Skin of body (tissue), 2 donors: ENCODE results near the gene MBIP. TPM values are rescaled to one million over a fixed set of nuclear protein-coding genes. Genes with fewer than 3 reads are reported as not detected.
"Not testable (repeated sequence)": the region's sequence is repeated elsewhere in the genome, so short reads cannot be mapped to it uniquely, and the experiment has no call there.

Experiments
- DNase-seq: peaks from one replicate; lab custom pipeline; 2025; lab: John Stamatoyannopoulos, UW
- total RNA-seq: library from RNA; depleted of rRNA; stranded (reverse); fragments of >200 nt; gene quantifications from one replicate; pipeline ENCODE4 v1.2.3, GENCODE V29; 2014

Gene MBIP, protein sequence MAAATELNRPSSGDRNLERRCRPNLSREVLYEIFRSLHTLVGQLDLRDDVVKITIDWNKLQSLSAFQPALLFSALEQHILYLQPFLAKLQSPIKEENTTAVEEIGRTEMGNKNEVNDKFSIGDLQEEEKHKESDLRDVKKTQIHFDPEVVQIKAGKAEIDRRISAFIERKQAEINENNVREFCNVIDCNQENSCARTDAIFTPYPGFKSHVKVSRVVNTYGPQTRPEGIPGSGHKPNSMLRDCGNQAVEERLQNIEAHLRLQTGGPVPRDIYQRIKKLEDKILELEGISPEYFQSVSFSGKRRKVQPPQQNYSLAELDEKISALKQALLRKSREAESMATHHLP
- 28.0 TPM for total RNA-seq

DNA sequence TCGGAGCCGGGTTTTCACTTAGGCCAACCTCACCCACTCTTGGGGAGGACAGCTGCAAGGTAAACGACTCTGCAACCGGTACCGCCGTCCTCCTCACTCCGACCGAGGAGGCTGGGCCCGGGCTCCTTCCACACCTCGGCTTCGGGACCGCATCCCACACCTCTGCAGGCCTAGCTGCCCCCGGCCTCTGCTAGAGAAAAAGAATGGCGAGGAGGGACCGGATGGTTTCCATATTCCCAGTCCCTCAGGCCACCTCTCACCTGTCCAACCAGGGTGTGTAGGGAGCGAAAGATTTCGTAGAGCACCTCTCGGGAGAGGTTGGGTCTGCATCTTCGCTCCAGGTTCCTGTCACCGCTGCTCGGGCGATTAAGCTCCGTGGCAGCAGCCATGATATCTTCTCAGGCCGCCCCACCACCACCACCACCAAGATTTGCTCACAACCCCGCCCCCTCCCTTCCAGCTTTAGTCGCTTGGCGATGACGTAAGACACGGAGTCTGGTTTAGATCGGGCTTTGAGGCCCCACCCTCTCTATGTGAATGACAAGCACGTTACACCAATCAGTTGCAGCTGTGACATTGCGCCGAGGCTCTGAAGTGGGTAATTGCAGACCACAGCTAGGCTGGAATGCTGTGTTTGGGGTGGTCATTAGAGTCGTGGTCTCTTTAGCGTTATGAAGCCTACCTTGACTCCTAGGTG lies at the start of gene MBIP:
Gene MBIP (minus strand): TSS at position 438 of the 697 bp plus-strand sequence. CDS start 49 bp downstream, at position 389.
- DNase-seq: peak; percentile 98

DNA sequence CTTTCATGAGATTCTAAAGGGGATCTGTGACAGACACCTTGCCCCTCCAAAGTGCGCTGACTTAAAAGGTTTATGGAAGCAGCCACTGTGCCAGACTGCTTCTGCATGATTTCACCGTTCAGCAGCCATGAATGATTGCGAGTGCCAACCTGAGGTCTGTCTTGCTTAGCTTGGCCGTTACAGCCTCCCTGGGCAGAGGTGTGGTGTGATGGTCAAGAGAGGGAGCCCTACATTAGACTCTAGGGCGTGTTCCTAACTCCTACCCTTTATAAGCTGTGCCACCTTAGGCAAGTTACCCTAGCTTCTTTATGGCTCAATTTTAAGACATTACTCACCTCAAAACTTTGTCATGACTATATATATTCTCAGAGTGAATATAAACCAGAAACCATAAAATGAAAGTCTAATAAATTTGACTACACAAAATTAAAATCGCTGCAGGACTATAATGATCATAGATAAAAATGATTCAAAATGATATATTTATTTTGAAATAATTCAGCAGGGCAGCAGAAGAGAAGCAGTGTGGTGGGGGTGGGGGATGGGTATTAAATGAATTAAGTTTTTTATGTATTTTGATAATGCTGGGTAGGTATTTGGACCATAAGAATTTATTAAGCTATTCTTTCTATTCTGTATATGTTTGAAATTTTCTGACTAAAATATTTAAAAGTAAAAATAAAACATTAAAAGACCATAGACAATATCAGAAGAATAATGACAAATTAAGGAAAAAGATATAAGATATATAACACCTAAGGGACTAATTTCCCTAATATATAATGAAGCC lies 47.7 kb upstream of the MBIP start:
- DNase-seq: no peak

DNA sequence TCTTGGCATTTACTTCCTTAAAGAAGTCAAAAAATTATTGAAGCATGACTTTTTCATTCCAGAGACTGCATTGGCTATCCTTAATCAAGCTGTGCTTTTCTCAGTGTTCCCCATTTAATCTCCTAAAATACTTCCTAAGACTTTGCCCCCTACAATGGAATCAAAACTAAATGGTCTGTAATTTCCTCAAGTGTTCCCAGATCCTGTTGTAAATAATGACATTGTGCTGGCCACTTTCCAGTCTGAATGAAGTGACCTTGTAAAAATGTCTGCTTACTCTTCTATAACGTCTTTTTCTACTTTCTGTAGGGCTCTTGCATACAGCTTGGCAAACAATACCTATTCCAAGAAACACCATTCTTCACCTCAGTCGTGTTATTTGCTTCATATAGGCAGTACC lies 45.3 kb upstream of the MBIP start:
- no peak for DNase-seq

DNA sequence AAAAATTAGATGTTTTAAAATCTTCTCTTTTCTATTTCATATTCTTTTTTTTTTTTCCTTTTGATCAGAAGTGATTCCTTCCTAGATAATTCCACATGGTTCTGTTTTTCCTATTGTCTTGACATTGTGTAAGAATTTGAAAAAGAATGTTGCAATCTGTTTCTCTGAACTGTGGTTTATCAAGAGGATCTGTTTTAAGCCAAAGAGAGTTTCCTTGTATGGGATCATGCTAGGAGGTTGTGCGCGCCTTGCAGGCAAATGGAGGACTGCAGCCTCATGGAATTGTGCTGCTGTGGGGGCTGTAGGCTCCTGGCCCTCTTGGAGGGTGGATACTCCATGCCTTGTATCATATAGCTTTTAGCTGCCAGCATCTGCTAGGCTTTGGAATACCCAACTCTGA lies 43.3 kb upstream of the MBIP start:
- DNase-seq: no peak

DNA sequence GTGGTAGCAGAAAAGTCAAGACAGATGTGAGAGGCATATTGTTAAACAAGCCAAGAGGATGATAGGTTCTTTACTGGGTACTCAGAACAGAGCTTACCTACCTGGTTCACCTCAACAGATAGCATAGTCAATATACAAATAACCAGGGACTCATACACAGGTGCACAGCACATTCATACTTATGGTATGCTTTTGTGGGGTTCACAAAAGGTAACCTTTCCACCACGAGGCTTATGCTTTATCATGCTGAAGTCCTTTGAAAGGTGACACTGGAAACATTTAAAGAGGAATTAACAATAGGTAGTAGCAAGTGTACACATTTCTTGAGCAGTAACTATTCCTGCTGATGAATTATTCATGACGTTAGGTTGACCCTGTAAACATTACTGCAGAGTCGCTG lies 42.2 kb upstream of the MBIP start:
- no peak for DNase-seq

DNA sequence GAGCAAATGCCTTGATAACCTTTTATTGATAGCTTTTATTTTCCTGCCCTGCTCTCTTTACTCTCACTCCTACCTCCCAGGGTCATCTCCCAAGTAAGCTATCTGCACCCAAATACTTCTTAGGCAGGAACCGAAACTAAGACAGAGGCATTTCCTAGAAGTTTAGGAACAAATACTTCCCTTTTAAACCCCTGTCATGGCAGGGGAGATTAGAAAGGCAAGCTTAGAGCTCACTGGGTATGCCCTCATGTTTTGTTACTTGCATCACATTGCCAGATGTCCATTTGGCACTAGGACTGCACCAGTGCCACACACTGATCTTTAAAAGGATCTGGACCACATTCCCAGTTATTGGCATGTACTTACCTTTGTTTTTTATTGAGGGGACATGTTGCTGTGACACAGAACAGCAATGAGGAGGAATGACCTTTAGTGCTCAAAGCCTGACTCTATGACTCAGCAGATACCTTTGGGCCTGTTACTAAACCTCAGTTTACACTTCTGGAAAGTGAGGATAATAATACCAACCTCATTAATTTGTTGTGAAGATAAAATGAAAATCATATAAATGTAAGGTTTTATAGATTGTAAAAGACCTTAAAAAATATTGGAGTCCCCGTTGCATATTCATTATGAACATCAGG lies 40.9 kb upstream of the MBIP start:
- no peak for DNase-seq

DNA sequence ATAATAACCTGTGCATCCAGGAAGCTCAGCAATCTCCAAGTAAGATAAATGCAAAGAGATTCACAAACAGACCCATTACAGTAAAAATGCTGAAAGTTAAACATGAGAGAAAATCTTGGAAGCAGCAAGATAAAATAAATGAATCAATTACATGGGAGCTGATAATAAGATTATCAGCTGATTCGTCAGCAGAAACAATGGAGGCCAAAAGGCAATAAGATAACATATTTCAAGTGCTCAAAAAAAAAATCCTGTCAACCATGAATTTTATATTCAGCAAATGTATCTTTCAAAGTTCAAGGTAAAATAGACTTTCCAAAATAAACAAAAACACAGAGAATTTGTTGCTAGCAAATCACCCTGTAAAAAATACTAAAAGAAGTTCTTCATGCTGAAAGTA lies 36.4 kb upstream of the MBIP start:
- no peak for DNase-seq

DNA sequence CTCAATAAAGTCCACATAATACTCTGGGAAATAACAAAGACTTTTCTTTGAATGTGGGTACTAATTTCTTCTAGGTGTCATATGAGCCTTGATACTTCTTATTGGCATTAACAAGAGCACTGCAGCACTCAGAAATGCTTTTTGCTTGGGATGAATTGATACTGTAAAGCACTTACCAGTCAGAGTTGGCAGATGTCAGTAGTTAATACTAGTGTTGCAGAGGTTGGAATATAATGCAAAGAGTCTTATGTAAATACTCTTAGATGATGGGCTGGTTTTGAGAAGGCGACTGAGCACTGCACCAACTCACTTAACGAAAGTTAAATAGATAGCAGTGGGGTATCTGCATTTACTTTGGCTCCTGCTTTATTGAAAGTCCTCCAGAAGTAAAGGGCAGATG lies 25.6 kb upstream of the MBIP start:
- DNase-seq: no peak

DNA sequence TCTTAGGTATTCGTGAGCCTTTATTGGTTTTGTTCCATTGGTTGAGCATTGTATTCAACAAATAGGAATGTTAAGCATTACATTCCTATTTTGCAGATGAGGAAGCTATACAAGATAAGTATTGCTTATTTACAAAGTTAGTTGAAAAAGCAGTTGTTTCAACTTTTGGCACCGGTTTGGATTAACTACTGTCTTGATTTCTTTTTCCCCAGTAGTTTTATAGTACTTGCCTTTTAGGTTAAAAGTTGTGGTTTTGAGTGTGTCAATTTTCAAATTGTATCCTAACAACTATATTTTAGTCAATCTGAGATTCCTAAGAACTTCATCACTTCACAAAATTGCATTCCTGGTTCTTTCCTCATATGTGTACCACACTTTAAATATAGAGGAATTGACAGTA lies 23.8 kb upstream of the MBIP start:
- no peak for DNase-seq

DNA sequence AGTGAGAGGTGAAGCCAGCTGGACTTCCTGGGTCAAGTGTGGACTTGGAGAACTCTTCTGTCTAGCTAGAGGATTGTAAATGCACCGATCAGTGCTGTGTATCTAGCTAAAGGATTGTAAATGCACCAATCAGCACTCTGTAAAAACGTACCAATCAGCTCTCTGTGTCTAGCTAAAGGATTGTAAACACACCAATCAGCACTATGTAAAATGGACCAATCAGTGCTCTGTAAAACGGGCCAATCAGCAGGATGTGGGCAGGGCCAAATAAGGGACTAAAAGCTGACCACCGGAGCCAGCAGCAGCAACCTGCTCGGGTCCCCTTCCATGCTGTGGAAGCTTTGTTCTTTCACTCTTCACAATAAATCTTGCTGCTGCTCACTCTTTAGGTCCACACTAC lies 21.4 kb upstream of the MBIP start:
- DNase-seq: not testable (repeated sequence)

DNA sequence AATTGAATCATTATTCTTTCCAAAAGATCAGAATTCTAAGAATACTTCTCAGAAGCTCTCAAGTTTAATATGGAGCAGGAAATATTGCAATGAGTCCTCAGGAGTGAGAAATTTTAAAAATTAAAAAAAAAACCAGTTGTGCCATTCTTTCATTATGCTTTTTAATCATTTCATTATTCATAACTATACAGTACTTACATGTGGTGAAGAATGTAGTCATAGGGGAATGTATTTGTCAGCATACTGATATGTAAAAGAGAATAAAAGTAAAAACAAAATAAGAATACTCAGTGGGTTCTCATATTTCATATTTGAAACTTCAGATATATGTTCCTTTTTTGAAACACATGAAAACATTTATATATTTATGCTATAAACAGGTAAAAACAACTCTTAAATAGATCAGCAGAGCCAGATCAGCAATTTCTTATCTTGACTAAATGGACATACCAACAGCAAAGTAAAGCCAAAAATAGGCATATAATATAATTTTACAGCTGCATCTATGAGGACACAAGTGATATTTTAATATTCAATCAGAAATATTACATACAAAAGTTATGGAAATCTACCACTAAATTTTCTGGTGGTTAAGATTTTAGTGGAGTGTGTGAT lies 19.9 kb upstream of the MBIP start:
- no peak for DNase-seq

DNA sequence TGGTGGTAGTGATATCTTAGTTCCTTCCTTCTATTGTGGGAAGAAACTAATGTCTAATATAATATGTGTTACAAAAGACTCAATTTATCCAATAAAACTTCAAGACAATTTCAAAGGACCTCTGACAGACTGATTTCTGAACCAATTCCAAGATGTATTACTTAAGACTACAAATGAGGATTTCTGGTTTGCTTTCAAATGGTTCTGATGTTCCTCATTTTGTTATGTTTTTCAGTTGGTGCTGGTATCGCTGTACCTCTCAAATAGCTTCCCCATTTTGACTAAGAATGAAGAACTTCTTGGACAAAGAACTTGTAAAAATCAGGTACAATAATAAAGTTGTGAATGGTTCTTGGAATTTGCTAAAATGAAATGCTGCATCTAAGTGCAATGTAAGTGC lies 19.4 kb upstream of the MBIP start:
- no peak for DNase-seq

DNA sequence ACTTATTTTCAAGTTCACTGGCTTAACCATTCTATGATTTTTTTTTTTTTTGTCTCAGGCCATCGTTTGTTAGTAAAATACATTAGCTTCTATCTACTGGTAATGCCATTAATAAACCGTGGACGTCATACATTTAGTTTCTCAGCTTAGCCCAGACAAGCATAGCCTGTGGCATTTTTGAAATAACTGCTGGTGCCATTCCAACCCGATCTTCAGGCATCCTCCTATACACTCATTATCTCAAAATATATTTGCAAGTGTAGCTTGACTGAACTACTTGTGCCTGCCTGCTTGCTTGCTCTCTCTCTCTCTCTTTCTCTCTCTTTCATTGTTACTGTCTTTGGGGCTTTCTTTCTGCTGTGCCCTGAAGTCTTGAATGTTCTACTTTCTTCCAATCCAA lies 12.7 kb upstream of the MBIP start:
- DNase-seq: no peak

DNA sequence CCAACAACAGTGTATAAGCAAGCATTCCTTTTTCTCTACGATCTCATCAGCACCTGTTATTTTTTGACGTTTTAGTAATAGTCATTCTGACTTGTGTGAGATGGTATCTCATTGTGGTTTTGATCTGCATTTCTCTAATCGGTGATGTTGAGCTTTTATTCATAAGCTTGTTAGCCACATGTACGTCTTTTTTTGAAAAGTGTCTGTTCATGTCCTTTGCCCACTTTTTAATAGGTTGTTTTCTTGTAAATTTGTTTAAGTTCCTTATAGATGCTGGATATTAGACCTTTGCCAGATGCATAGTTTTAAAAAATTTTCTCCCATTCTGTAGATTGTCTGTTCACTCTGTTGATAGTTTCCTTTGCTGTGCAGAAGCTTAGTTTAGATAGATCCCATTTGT lies 7.1 kb upstream of the MBIP start:
- DNase-seq: not testable (repeated sequence)

DNA sequence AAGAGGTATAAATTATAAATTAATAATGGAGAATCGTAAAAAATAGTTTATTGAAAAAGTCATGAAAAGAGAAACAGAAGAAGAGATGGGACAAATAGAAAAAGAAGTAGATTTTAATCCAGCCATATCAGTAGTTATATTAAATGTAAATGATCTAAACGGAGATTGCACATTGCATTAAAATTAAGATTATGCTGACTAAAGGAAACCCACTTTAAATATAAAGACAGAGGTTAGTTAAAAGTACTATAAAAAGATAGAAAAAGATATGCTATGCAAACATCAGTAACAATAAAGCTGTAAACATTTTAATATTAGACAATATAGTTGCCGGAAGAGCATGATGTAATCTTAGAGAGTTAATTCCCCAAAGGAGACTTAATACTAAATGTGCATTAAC lies 5.4 kb upstream of the MBIP start:
- no peak for DNase-seq

DNA sequence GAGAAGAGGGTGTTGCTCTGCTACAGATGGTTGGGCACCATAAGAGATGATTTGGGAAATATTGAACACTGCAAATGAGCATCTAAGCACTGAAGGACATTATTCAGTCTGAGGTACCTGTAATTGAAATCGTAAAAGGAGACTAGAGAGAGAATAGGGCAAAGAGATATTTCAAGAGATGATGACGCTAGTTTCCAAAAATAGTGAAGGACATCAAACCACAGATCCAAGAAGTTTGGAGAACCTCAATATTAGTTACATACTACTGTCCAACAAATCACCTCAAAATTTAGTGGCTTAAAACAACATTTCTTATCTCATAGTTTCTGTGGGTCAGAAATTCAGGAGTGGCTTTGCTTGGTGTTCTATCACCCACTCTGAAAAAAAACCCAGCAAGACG lies 4.5 kb upstream of the MBIP start:
- no peak for DNase-seq

DNA sequence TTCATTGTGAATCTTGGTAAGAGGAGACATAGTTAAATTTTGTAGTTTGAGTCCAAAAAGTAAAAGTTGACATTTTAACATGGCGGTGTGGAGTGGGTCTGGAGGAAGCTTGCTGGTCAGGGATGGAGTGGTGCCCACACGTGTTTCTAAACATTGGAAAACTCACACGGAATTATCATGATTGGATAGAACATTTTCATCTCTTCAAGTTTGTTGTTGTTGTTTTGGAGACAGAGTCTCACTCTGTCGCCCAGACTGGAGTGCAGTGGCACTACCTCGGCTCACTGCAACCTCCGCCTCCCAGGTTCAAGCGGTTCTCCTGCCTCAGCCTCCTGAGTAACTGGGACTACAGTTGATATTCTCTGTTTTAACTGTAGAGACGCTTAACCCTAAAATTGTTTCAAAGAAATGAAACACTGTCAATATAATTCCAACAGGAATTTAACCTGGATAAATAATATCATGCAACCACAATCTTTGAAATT lies 502 bp upstream of the MBIP start:
- DNase-seq: no peak

DNA sequence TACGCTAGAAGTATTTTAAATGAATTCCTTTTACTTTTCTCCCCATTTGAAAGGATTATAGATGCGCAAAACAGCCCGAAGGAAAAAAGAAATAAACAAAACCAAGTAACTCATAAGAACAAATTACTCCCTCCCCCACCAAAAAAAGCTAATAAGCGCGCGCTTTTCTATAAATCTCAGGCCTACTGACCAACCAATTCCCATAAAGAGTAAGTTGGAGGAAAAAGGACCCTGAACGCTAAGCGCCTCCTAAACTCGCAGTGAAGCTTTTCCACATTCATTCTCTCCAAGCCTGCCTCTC lies 588 bp downstream of the MBIP start:
- DNase-seq: no peak

DNA sequence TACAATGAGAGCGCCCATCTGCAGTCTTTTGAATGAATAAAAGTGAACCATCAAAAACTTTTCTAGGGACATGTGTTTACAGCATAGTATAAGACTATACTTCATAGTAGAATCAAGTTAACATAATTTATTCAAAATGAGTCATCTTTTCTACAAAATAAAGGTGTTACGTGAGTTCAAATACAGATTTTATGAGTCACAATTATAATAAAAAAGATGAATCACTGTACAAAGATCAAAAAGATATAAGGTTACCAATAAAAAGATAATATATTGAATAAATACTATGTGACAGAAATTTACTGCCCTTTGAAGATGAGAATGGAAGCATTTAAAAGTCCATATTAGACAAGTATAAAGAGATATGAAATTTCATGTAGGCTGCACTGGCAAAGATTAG lies 2.8 kb downstream of the MBIP start:
- no peak for DNase-seq

DNA sequence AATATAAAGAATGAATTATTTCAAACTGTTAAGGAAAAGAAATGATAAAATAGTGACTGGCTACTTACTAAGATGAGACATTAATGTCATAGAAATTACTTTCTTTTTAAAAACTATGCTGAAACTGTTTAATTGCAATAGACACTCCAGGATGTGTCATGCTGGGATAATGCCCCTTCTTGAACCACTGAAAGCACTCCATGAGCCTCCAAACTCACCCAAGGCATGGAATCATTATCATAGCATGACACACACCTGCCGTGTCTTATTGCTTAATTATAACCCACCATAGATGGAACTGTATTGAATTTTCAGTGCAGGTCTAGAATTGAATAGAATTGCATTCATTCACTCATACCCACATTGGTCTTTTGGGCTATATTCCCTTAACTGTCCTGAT lies 4.3 kb downstream of the MBIP start:
- no peak for DNase-seq

DNA sequence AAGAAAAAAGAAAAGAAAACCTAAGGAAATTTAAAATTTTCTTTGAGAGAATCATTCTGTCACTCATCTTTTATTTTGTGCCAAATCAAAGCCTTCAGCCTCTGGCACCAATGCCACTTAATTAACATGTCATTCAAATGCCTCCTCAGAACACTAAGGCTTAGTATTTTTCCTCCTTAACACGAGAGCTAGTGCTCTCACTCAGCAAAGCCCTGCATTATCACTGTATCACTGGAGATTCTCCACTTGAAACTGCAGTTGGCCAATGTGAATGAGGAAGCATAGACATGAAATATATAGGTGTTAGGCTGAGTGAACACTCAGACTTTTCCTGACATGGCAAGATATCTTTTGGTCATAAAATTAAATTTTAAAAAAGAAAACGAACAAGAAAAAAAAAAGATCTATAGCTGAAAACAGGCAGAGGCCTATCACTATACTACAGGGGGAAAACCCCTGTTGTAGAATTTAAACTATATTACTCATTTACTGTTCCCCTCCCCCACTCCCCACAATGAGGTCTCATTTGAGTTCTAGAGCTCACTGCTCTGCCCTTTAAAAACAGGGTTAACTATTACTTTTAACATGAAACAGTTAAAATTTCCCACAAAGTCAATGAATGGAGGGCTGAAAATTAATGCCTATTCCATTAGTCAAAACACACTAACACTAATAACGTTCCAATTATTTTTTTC lies 5.1 kb downstream of the MBIP start:
- DNase-seq: no peak
